Neural progenitor cell (in vitro differentiated cells): ENCODE measurements around the gene TPCN1. TPM values are rescaled to one million over a fixed set of nuclear protein-coding genes. Genes with fewer than 3 reads are reported as not detected.

Source experiments
- DNase-seq: peaks from one replicate; pipeline ENCODE4 v3.0.0-alpha.2; 2016; ENCODE audit warnings: low spot score
- H2AFZ ChIP-seq: fragments of 200-600 bp; sonication (generic); replicated peaks from 2 replicates; pipeline ENCODE4 v1.6.1; 2016; ENCODE audit warnings: antibody characterized with exemption
- H3F3A ChIP-seq: fragments of 200-600 bp; sonication (generic); 2 replicates; pipeline ENCODE4 v1.6.1; 2016; ENCODE audit warnings: antibody characterized with exemption, low read depth
- H3K27ac ChIP-seq: fragments of 200-600 bp; sonication (generic); 2 replicates; pipeline ENCODE4 v1.5.1; 2016; ENCODE audit warnings: mild to moderate bottlenecking
- H3K27me3 ChIP-seq: fragments of 200-600 bp; sonication (generic); 2 replicates; pipeline ENCODE4 v1.6.1; 2016; ENCODE audit warnings: mild to moderate bottlenecking, moderate library complexity
- H3K36me3 ChIP-seq: fragments of 200-600 bp; sonication (generic); 2 replicates; pipeline ENCODE4 v1.5.1; 2016
- H3K4me1 ChIP-seq: fragments of 200-600 bp; sonication (generic); 2 replicates; pipeline ENCODE4 v1.6.1; 2016; ENCODE audit warnings: mixed run types
- H3K4me2 ChIP-seq: fragments of 200-600 bp; sonication (generic); 2 replicates; pipeline ENCODE4 v1.6.1; 2016
- H3K4me3 ChIP-seq: fragments of 200-600 bp; sonication (generic); 2 replicates; pipeline ENCODE4 v1.5.1; 2016
- H3K79me2 ChIP-seq: fragments of 200-600 bp; sonication (generic); 2 replicates; pipeline ENCODE4 v1.6.1; 2016; ENCODE audit warnings: low read depth
- H3K9ac ChIP-seq: fragments of 200-600 bp; sonication (generic); 2 replicates; pipeline ENCODE4 v1.6.1; 2016
- H3K9me3 ChIP-seq: fragments of 200-600 bp; sonication (generic); 2 replicates; pipeline ENCODE4 v1.5.1; 2016; ENCODE audit warnings: low read depth
- H4K20me1 ChIP-seq: fragments of 200-600 bp; sonication (generic); 2 replicates; pipeline ENCODE4 v1.6.1; 2016; ENCODE audit warnings: low read depth
- H3K27ac Mint-ChIP-seq: 3 replicates; pipeline ENCODE4 v1.8.0; 2021; ENCODE audit warnings: mixed read lengths
- H3K27me3 Mint-ChIP-seq: 2 replicates; pipeline ENCODE4 v1.8.0; 2022; ENCODE audit warnings: low read depth, mild to moderate bottlenecking, inconsistent platforms, moderate library complexity, mixed read lengths; ENCODE audit not compliant: insufficient read depth
- H3K36me3 Mint-ChIP-seq: 3 replicates; pipeline ENCODE4 v1.8.0; 2021; ENCODE audit warnings: mixed read lengths
- H3K4me1 Mint-ChIP-seq: 3 replicates; pipeline ENCODE4 v1.8.0; 2021; ENCODE audit warnings: mixed read lengths
- H3K4me3 Mint-ChIP-seq: 3 replicates; pipeline ENCODE4 v1.8.0; 2021; ENCODE audit warnings: mild to moderate bottlenecking, moderate library complexity, mixed read lengths
- H3K9me3 Mint-ChIP-seq: 3 replicates; pipeline ENCODE4 v1.8.0; 2020; ENCODE audit warnings: mixed read lengths
- EZH2 ChIP-seq: fragments of 200-600 bp; sonication (generic); IDR thresholded peaks from 2 replicates; pipeline ENCODE4 v1.6.1; 2017; ENCODE audit warnings: antibody characterized with exemption, mild to moderate bottlenecking, moderate library complexity
- EZH2phosphoT487 ChIP-seq: fragments of 200-600 bp; sonication (generic); IDR thresholded peaks from 2 replicates; pipeline ENCODE4 v1.6.1; 2017; ENCODE audit warnings: antibody characterized with exemption
- total RNA-seq: library from RNA; depleted of rRNA; stranded (reverse); fragments of >200 nt; gene quantifications from 2 replicates; pipeline ENCODE4 v1.2.3, GENCODE V29; 2015; ENCODE audit warnings: low replicate concordance
- TF ChIP-seq, protein P1 (sequence below): fragments of 200-600 bp; sonication (generic); IDR thresholded peaks from 2 replicates; pipeline ENCODE4 v1.5.1; 2017; ENCODE audit warnings: antibody characterized with exemption, mild to moderate bottlenecking

The TPCN1 gene
- total RNA-seq, 1 donor from 2014 or later, result 12.2 TPM

GRCh38 chr12:113214895-113215400 is 6.3 kb upstream of the TPCN1 start:
- H3K4me1 Mint-ChIP-seq, result peaks cover 4% of the 10 kb centered on the region
- no peaks in the 10 kb centered on the region for H3K27me3 ChIP-seq
- no peak overlapping the region for H3K9ac ChIP-seq
- no peak overlapping the region for H3K4me3 ChIP-seq
- H3K36me3 ChIP-seq, result no peaks in the 10 kb centered on the region
- H3F3A ChIP-seq, result no peaks in the 10 kb centered on the region
- no peak overlapping the region for H3K27ac Mint-ChIP-seq
- H3K27ac ChIP-seq, result no peak overlapping the region
- TF ChIP-seq EZH2 (no peak), EZH2phosphoT487 (no peak)
- TF ChIP-seq, protein P1, sequence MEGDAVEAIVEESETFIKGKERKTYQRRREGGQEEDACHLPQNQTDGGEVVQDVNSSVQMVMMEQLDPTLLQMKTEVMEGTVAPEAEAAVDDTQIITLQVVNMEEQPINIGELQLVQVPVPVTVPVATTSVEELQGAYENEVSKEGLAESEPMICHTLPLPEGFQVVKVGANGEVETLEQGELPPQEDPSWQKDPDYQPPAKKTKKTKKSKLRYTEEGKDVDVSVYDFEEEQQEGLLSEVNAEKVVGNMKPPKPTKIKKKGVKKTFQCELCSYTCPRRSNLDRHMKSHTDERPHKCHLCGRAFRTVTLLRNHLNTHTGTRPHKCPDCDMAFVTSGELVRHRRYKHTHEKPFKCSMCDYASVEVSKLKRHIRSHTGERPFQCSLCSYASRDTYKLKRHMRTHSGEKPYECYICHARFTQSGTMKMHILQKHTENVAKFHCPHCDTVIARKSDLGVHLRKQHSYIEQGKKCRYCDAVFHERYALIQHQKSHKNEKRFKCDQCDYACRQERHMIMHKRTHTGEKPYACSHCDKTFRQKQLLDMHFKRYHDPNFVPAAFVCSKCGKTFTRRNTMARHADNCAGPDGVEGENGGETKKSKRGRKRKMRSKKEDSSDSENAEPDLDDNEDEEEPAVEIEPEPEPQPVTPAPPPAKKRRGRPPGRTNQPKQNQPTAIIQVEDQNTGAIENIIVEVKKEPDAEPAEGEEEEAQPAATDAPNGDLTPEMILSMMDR, result no peak
- H3K79me2 ChIP-seq, result no peaks in the 10 kb centered on the region
- H3K27me3 Mint-ChIP-seq, result peaks cover 6% of the 10 kb centered on the region
- H3K9me3 ChIP-seq, result no peaks in the 10 kb centered on the region
- H3K9me3 Mint-ChIP-seq, result no peaks in the 10 kb centered on the region
- H3K36me3 Mint-ChIP-seq, result no peaks in the 10 kb centered on the region
- H4K20me1 ChIP-seq, result no peaks in the 10 kb centered on the region
- no peak overlapping the region for H3K4me2 ChIP-seq
- H3K4me3 Mint-ChIP-seq, result no peak overlapping the region
- H2AFZ ChIP-seq, result no peak overlapping the region
- H3K4me1 ChIP-seq, result no peaks in the 10 kb centered on the region
- DNase-seq, result no peak

- no peaks in the 10 kb centered on the region for H3K9me3 Mint-ChIP-seq
- Histone ChIP-seq H3K79me2 (no peaks in the 10 kb centered on the region), H3K4me3 (no peak overlapping the region), H3K36me3 (no peaks in the 10 kb centered on the region), H2AFZ (no peak overlapping the region), H3F3A (no peaks in the 10 kb centered on the region), H3K4me1 (no peaks in the 10 kb centered on the region), H3K4me2 (no peak overlapping the region), H3K9ac (no peak overlapping the region), H3K9me3 (no peaks in the 10 kb centered on the region), H4K20me1 (no peaks in the 10 kb centered on the region), H3K27me3 (no peaks in the 10 kb centered on the region), H3K27ac (no peak overlapping the region)
- no peak overlapping the region for H3K4me3 Mint-ChIP-seq
- H3K36me3 Mint-ChIP-seq, result no peaks in the 10 kb centered on the region
- peaks cover 3% of the 10 kb centered on the region for H3K27me3 Mint-ChIP-seq
- no peak overlapping the region for H3K27ac Mint-ChIP-seq
- peaks cover 12% of the 10 kb centered on the region for H3K4me1 Mint-ChIP-seq
- TF ChIP-seq EZH2 (no peak), EZH2phosphoT487 (no peak)
- TF ChIP-seq, protein P1, result no peak
- no peak for DNase-seq
Observed at GRCh38 chr12:113216027-113216426, 5.2 kb upstream of the TPCN1 start.

GRCh38 chr12:113220593-113221180 is 577 bp upstream of the TPCN1 start:
- Mint-ChIP-seq H3K27me3 (no peaks in the 10 kb centered on the region), H3K4me1 (peaks cover 25% of the 10 kb centered on the region), H3K27ac (peak overlapping the region; percentile 51), H3K36me3 (no peaks in the 10 kb centered on the region), H3K9me3 (no peaks in the 10 kb centered on the region), H3K4me3 (peak overlapping the region; percentile 91)
- Histone ChIP-seq H3K79me2 (peaks cover 6% of the 10 kb centered on the region), H3K4me1 (no peaks in the 10 kb centered on the region), H3K27me3 (no peaks in the 10 kb centered on the region), H2AFZ (peak overlapping the region; percentile 85), H3K27ac (no peak overlapping the region), H3K9ac (no peak overlapping the region), H3K36me3 (no peaks in the 10 kb centered on the region), H4K20me1 (no peaks in the 10 kb centered on the region), H3K4me2 (peak overlapping the region; percentile 78), H3F3A (peaks cover 9% of the 10 kb centered on the region), H3K4me3 (peak overlapping the region; percentile 61), H3K9me3 (no peaks in the 10 kb centered on the region)
- no peak for TF ChIP-seq EZH2
- TF ChIP-seq, protein P1, result no peak
- TF ChIP-seq EZH2phosphoT487, result no peak
- no peak for DNase-seq
